ENCODE data around the gene KCNJ4. TPM values are rescaled to one million over a fixed set of nuclear protein-coding genes. Genes with fewer than 3 reads are reported as not detected.

Gene KCNJ4
- total RNA-seq, 4 donors from 2014 or later = 0.28 to 0.84 TPM; not detected in 2

GRCh38 chr22:38424525-38425080 lies 30.4 kb downstream of the KCNJ4 start:
- DNase-seq (ENCODE audit: low spot score) = no peak
- TF ChIP-seq CTCF (IDR thresholded peaks at IDR 0.05) = no peak
- ATAC-seq (ENCODE audit: low FRiP score) = no peak

GRCh38 chr22:38423512-38424503 lies 31.2 kb downstream of the KCNJ4 start:
- no peak for ATAC-seq (ENCODE audit: low FRiP score)
- no peak for DNase-seq (ENCODE audit: low spot score)
- no peak for TF ChIP-seq CTCF (IDR thresholded peaks at IDR 0.05)

GRCh38 chr22:38422611-38423511 lies 32.1 kb downstream of the KCNJ4 start:
- ATAC-seq (ENCODE audit: low FRiP score) (peak; percentile 90), DNase-seq (ENCODE audit: low spot score) (no peak)
- no peak for TF ChIP-seq CTCF (IDR thresholded peaks at IDR 0.05)

GRCh38 chr22:38420734-38421133 lies 34.3 kb downstream of the KCNJ4 start:
- ATAC-seq (ENCODE audit: low FRiP score) (no peak), DNase-seq (ENCODE audit: low spot score) (no peak)
- TF ChIP-seq CTCF (IDR thresholded peaks at IDR 0.05) = no peak

GRCh38 chr22:38419858-38420160 lies 35.2 kb downstream of the KCNJ4 start:
- DNase-seq (ENCODE audit: low spot score) (no peak), ATAC-seq (ENCODE audit: low FRiP score) (no peak)
- no peak for TF ChIP-seq CTCF (IDR thresholded peaks at IDR 0.05)

- no peak for TF ChIP-seq CTCF (IDR thresholded peaks at IDR 0.05)
- DNase-seq (ENCODE audit: low spot score) = no peak
- ATAC-seq (ENCODE audit: low FRiP score) = no peak
Measured at GRCh38 chr22:38419121-38419857, 35.7 kb downstream of the KCNJ4 start.
